ENCODE data around the gene GALNT8. TPM values are rescaled to one million over a fixed set of nuclear protein-coding genes. Genes with fewer than 3 reads are reported as not detected.

GALNT8 gene
- total and polyA plus RNA-seq, 2 of the 8 experiments (the other 6 are each of a cell fraction or from before 2014, with no cell fraction given), result 4.7 to 8.3 TPM

DNA sequence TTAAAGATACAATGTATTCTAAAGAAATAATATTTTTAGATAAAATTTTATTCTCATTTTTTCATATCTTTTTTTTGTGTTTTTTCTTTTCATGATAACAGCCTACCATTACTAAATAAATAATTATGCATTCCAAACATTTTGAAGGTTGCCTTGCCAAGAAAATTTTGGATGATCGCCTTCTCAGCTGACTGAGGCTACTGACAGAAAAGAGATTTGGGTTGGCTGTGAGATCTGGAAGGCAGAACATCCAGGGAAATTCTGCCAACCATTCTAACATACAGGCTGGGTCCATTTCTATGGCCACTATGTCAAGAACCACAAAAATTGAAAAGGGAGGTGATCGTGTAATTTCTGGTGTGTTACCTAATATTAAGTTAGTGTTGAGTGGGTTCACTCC is 48.1 kb downstream of the GALNT8 start:
- H3K27me3 ChIP-seq (replicated peaks in 1 of 4; ENCODE audit: control insufficient read depth in 3 of 4, extremely low read depth in 1 of 4, insufficient read depth in 3 of 4, low read length in 3 of 4), result no peaks in the 10 kb centered on the region
- POLR2A ChIA-PET (ENCODE audit: partially characterized antibody), result no interaction called here

More for the DNA sequence above, 48.1 kb downstream of the GALNT8 start:
- no peak overlapping the region for H4K91ac ChIP-seq (replicated peaks; ENCODE audit: insufficient read length, low read length)
- no peaks in the 10 kb centered on the region; a peak in 1 of 8 replicates for H3K36me3 ChIP-seq (ENCODE audit: control insufficient read depth in 2 of 4, insufficient read depth in 4 of 4, low read length in 3 of 4)
- no peak overlapping the region for H2BK15ac ChIP-seq (ENCODE audit: low read length)
- H3K4me2 ChIP-seq (ENCODE audit: insufficient read depth in 1 of 2, low read depth in 2 of 2, low read length in 2 of 2), result no peak overlapping the region
- H4K20me1 ChIP-seq (replicated peaks in 1 of 2; ENCODE audit: control insufficient read depth in 1 of 2, insufficient read depth in 2 of 2, low read length in 2 of 2), result peaks cover 0 to 5% of the 10 kb centered on the region in 2 experiments
- no peak overlapping the region for H3K4me3 ChIP-seq (ENCODE audit: extremely low read depth in 1 of 4, insufficient read depth in 2 of 4, low read depth in 3 of 4, low read length in 4 of 4)
- H2BK20ac ChIP-seq (ENCODE audit: low read length), result no peak overlapping the region
- no peak overlapping the region for H2AK5ac ChIP-seq (ENCODE audit: low read depth, low read length)
- peaks cover 0 to under 1% (median under 1%) of the 10 kb centered on the region in 4 experiments; a peak in 3 of 7 replicates for H3K4me1 ChIP-seq (replicated peaks in 1 of 4; ENCODE audit: control insufficient read depth in 3 of 4, insufficient read depth in 4 of 4, low read length in 3 of 4)
- H4K8ac ChIP-seq (ENCODE audit: extremely low read depth, insufficient read depth, low read length), result no peak overlapping the region
- H3K79me2 ChIP-seq (ENCODE audit: control insufficient read depth in 1 of 2, insufficient read depth in 2 of 2, low read length in 2 of 2), result no peaks in the 10 kb centered on the region
- TF ChIP-seq POLR2AphosphoS5 (IDR thresholded peaks at IDR 0.05; ENCODE audit: low read depth, low read length), result no peak
- no peak for TF ChIP-seq BACH1 (IDR thresholded peaks at IDR 0.05; ENCODE audit: low read length)
- TF ChIP-seq GTF2F1 (IDR thresholded peaks at IDR 0.05; ENCODE audit: borderline replicate concordance, low read depth, low read length), result no peak
- no peak for TF ChIP-seq MAX (IDR thresholded peaks at IDR 0.05)
- TF ChIP-seq JUN (IDR thresholded peaks at IDR 0.05; ENCODE audit: low read depth, low read length), result no peak
- H2AFZ ChIP-seq (ENCODE audit: low read length), result no peak overlapping the region
- no peak overlapping the region for H4K5ac ChIP-seq (ENCODE audit: insufficient read length, low read depth, low read length)
- H3K14ac ChIP-seq (ENCODE audit: insufficient read length), result no peak overlapping the region
- no peak overlapping the region for H3K27ac ChIP-seq (ENCODE audit: low read depth, low read length)
- no peak overlapping the region for H2BK120ac ChIP-seq (replicated peaks; ENCODE audit: low read depth, low read length)
- H3K79me1 ChIP-seq (ENCODE audit: low read depth, low read length), result no peaks in the 10 kb centered on the region
- no peak overlapping the region for H3K18ac ChIP-seq (ENCODE audit: extremely low read depth, low read length)
- no peak overlapping the region for H2BK12ac ChIP-seq (ENCODE audit: low read depth, low read length)
- no peak for DNase-seq (ENCODE audit: low read depth in 1 of 2, low spot score in 2 of 2)
- no peak overlapping the region for H3K23ac ChIP-seq (ENCODE audit: insufficient read length)
- no peak overlapping the region for H3K4ac ChIP-seq (replicated peaks; ENCODE audit: insufficient read length, low read depth, low read length)
- H3K56ac ChIP-seq (replicated peaks; ENCODE audit: insufficient read length, low read depth, low read length), result no peak overlapping the region
- no peak overlapping the region for H3K9ac ChIP-seq (replicated peaks in 1 of 4; ENCODE audit: extremely low read depth in 1 of 4, low read depth in 3 of 4, low read length in 3 of 4)
- FAIRE-seq, result no peak
- CTCF ChIA-PET (ENCODE audit: partially characterized antibody), result no interaction called here
- no peaks in the 10 kb centered on the region for H3K23me2 ChIP-seq (ENCODE audit: low read depth, low read length)
- H2BK5ac ChIP-seq (ENCODE audit: low read depth, low read length), result no peak overlapping the region
- H3K9me3 ChIP-seq (ENCODE audit: insufficient read depth in 2 of 2, low read depth in 1 of 2, low read length in 1 of 2), result no peaks in the 10 kb centered on the region
- WGBS, 2 experiments (ENCODE audit: extremely low coverage in 1 of 2, insufficient coverage in 1 of 2, insufficient read length in 1 of 2, insufficient replicate concordance in 2 of 2, low coverage in 1 of 2, low lambda C conversion rate in 2 of 2, missing lambda C conversion rate in 1 of 2), result 85% methylated on average over 2 of the region's 2 CpGs; no CpG with 5 or more reads in 1 of the 2 experiments

Measured in H1 (cell line).